HepG2 (cell line): ENCODE data around the gene RAPGEFL1. TPM values are rescaled to one million over a fixed set of nuclear protein-coding genes. Genes with fewer than 3 reads are reported as not detected.

Experiments
- BORCS8-MEF2B ChIP-seq: sonication (generic); formaldehyde crosslinking; IDR thresholded peaks from 2 replicates; pipeline ENCODE4 v1.8.0; 2022; ENCODE audit warnings: mild to moderate bottlenecking, missing genetic modification reagents
- BRCA1 ChIP-seq: sonication (generic); formaldehyde crosslinking; IDR thresholded peaks from 2 replicates; pipeline ENCODE4 v1.4.0; 2020; ENCODE audit warnings: missing genetic modification reagents
- DRAP1 ChIP-seq: IDR thresholded peaks from 2 replicates; pipeline ENCODE4 v1.6.1; 2016; ENCODE audit warnings: missing genetic modification reagents, missing compliant biosample characterization
- FOXK2 ChIP-seq: fragments of 450-650 bp; IDR thresholded peaks from 2 replicates; pipeline ENCODE4 v1.6.1; 2016
- GABPA ChIP-seq, 2 experiments: IDR thresholded peaks; 2 replicates each; pipeline ENCODE4 v1.6.1; 2011 to 2016; ENCODE audit warnings: low read depth in 2 of 2, low read length in 1 of 2, missing biosample characterization in 1 of 2, missing genetic modification characterization in 1 of 2
- GATAD2A ChIP-seq: IDR thresholded peaks from 2 replicates; pipeline ENCODE4 v1.6.1; 2016
- HCFC1 ChIP-seq: fragments of 150-350 bp; IDR thresholded peaks from 2 replicates; pipeline ENCODE4 v1.6.1; 2014; ENCODE audit warnings: low read depth, low read length
- HES4 ChIP-seq: sonication (generic); formaldehyde crosslinking; IDR thresholded peaks from 2 replicates; pipeline ENCODE4 v1.9.0; 2021; ENCODE audit warnings: mild to moderate bottlenecking, missing genetic modification reagents, borderline replicate concordance
- HNF4G ChIP-seq, 2 experiments: sonication (generic) in 1 of 2; formaldehyde crosslinking in 1 of 2; IDR thresholded peaks; 2 replicates each; pipeline versions ENCODE4 v1.4.0 to v1.6.1; 2011 to 2020; ENCODE audit warnings: borderline replicate concordance in 2 of 2, low read depth in 2 of 2, mild to moderate bottlenecking in 2 of 2, low read length in 1 of 2, missing genetic modification reagents in 1 of 2, moderate library complexity in 1 of 2
- HNRNPUL1 ChIP-seq: fragments of 200-400 bp; formaldehyde crosslinking; IDR thresholded peaks from 2 replicates; pipeline ENCODE4 v1.6.1; 2017; ENCODE audit warnings: low read depth, mild to moderate bottlenecking, low read length, moderate library complexity
- KAT7 ChIP-seq: IDR thresholded peaks from 2 replicates; pipeline ENCODE4 v1.6.1; 2018; ENCODE audit warnings: borderline replicate concordance, missing compliant biosample characterization
- MIER2 ChIP-seq: IDR thresholded peaks from 2 replicates; pipeline ENCODE4 v1.6.1; 2016; ENCODE audit warnings: missing biosample characterization, missing genetic modification reagents
- MIER3 ChIP-seq: IDR thresholded peaks from 2 replicates; pipeline ENCODE4 v1.6.1; 2016; ENCODE audit warnings: missing compliant biosample characterization, borderline replicate concordance
- MYC ChIP-seq: sonication (generic); formaldehyde crosslinking; IDR thresholded peaks from 2 replicates; pipeline ENCODE4 v1.9.0; 2021; ENCODE audit warnings: missing genetic modification reagents, borderline replicate concordance
- MYNN ChIP-seq: sonication (generic); formaldehyde crosslinking; IDR thresholded peaks from 2 replicates; pipeline ENCODE4 v1.4.0; 2020; ENCODE audit warnings: mild to moderate bottlenecking, low read depth, missing genetic modification reagents
- NFKB2 ChIP-seq: sonication (generic); formaldehyde crosslinking; IDR thresholded peaks from 2 replicates; pipeline ENCODE4 v1.4.0; 2020; ENCODE audit warnings: missing genetic modification reagents, borderline replicate concordance
- NR2F6 ChIP-seq, 2 experiments: IDR thresholded peaks; 2 replicates each; pipeline ENCODE4 v1.6.1; 2016; ENCODE audit warnings: antibody characterized with exemption in 1 of 2, mild to moderate bottlenecking in 1 of 2
- NRL ChIP-seq: sonication (generic); formaldehyde crosslinking; IDR thresholded peaks from 2 replicates; pipeline ENCODE4 v1.5.0; 2020; ENCODE audit warnings: missing genetic modification reagents, mild to moderate bottlenecking, moderate library complexity, borderline replicate concordance
- SMAD3 ChIP-seq: sonication (generic); formaldehyde crosslinking; IDR thresholded peaks from 2 replicates; pipeline ENCODE4 v1.4.0; 2020; ENCODE audit warnings: missing genetic modification reagents
- SMYD3 ChIP-seq: sonication (generic); formaldehyde crosslinking; IDR thresholded peaks from 2 replicates; pipeline ENCODE4 v1.8.1; 2023; ENCODE audit warnings: mild to moderate bottlenecking, missing genetic modification reagents
- ZFP36L1 ChIP-seq: sonication (generic); formaldehyde crosslinking; IDR thresholded peaks from 2 replicates; pipeline ENCODE4 v1.8.0; 2022; ENCODE audit warnings: mild to moderate bottlenecking, missing genetic modification reagents, moderate library complexity
- ZNF142 ChIP-seq: sonication (generic); formaldehyde crosslinking; IDR thresholded peaks from 2 replicates; pipeline ENCODE4 v1.4.0; 2020; ENCODE audit warnings: missing genetic modification reagents
- ZNF510 ChIP-seq: sonication (generic); formaldehyde crosslinking; IDR thresholded peaks from 2 replicates; pipeline ENCODE4 v1.4.0; 2020; ENCODE audit warnings: low read depth, mild to moderate bottlenecking, missing genetic modification reagents
- ZNF558 ChIP-seq: sonication (generic); formaldehyde crosslinking; IDR thresholded peaks from 2 replicates; pipeline ENCODE4 v1.9.0; 2022; ENCODE audit warnings: mild to moderate bottlenecking, missing genetic modification reagents, borderline replicate concordance
- ZNF580 ChIP-seq: IDR thresholded peaks from 2 replicates; pipeline ENCODE4 v1.6.1; 2016; ENCODE audit warnings: low read depth, borderline replicate concordance
- ZSCAN29 ChIP-seq: sonication (generic); formaldehyde crosslinking; conservative IDR thresholded peaks from 2 replicates; pipeline ENCODE4 v1.4.0; 2020; ENCODE audit warnings: mild to moderate bottlenecking, missing genetic modification reagents
- polyA plus RNA-seq, 8 experiments: library from polyadenylated mRNA; depleted of rRNA in 3 of 8; stranded (reverse) in 7 of 8; unstranded in 1 of 8; fragments of >200 nt; fragmentation: Illumina TruSeq in 4 of 8; extraction: Trizol in 4 of 8; gene quantifications; 2 replicates each; pipeline versions ENCODE4 v1.2.1 to v1.2.3, GENCODE V29; 2011 to 2016; ENCODE audit warnings: low read depth in 4 of 8, missing spikeins in 1 of 8, mixed read lengths in 1 of 8; ENCODE audit not compliant: insufficient read depth in 1 of 8
- total RNA-seq, 5 experiments: library from RNA; depleted of rRNA; stranded (reverse); fragments of >200 nt; fragmentation: Illumina TruSeq; extraction: Trizol; gene quantifications; 2 replicates each; pipeline ENCODE4 v1.2.3, GENCODE V29; 2016; ENCODE audit warnings: low read depth in 1 of 5

The RAPGEFL1 gene
- total and polyA plus RNA-seq, 2 of the 13 experiments (the other 11 are each of a cell fraction or from before 2014, with no cell fraction given) = 4.5 to 7.8 TPM

GRCh38 chr17:40168262-40168832, 8.9 kb upstream of the RAPGEFL1 start (continued):
- TF ChIP-seq MYNN (CRISPR knock-in tag) (no peak), BORCS8-MEF2B (CRISPR knock-in tag) (no peak), SMYD3 (CRISPR knock-in tag) (no peak), NRL (CRISPR knock-in tag) (no peak), GABPA (IDR thresholded peaks at IDR 0.05; ENCODE audit: low read depth, low read length) (no peak), GABPA (CRISPR knock-in tag; IDR thresholded peaks at IDR 0.05; ENCODE audit: low read depth) (no peak), NR2F6 (IDR thresholded peaks at IDR 0.05) (no peak), NR2F6 (CRISPR knock-in tag; IDR thresholded peaks at IDR 0.05) (no peak), MIER2 (CRISPR knock-in tag) (no peak), FOXK2 (no peak), SMAD3 (CRISPR knock-in tag) (0 out of 2 replicates have a peak, but pooled peaks have one; percentile 34), GATAD2A (CRISPR knock-in tag) (no peak), ZSCAN29 (CRISPR knock-in tag) (no peak), ZNF558 (CRISPR knock-in tag) (no peak), MYC (CRISPR knock-in tag) (no peak), NFKB2 (CRISPR knock-in tag) (no peak), DRAP1 (no peak), HNF4G (IDR thresholded peaks at IDR 0.05; ENCODE audit: borderline replicate concordance, low read depth, low read length) (no peak), HNF4G (CRISPR knock-in tag; IDR thresholded peaks at IDR 0.05; ENCODE audit: borderline replicate concordance, low read depth) (no peak), HES4 (CRISPR knock-in tag) (no peak), MIER3 (CRISPR knock-in tag) (no peak), HCFC1 (no peak), ZNF142 (no peak), KAT7 (no peak), HNRNPUL1 (no peak), ZNF510 (0 out of 2 replicates have a peak, but pooled peaks have one; percentile 30), BRCA1 (CRISPR knock-in tag) (no peak), ZFP36L1 (CRISPR knock-in tag) (no peak), ZNF580 (CRISPR knock-in tag) (no peak)
